Measurements from ENCODE around the gene NR3C2.

DNA sequence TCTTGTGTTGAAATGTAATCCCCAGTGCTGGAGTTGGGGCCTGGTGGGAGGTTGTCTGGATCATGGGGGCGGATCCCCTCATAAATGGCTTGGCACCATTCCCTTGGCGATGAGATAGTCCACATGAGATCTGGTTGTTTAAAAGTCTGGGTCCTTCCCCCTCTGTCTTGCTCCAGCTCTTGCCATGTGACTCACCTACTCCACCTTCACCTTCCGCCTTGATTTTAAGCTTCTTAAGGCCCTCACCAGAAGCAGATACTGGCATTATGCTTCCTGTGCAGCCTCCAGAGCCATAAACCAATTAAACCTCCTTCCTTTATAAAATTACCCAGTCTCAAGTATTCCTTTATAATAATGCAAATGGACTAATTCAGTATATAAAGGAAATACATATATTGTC lies 111.5 kb downstream of the NR3C2 start:
- no peak for TF ChIP-seq POLR2AphosphoS5 (IDR thresholded peaks at IDR 0.05; ENCODE audit: low read depth, low read length)
- no peak for TF ChIP-seq MEF2A (IDR thresholded peaks at IDR 0.05; ENCODE audit: borderline replicate concordance, low read depth)
- TF ChIP-seq TEAD4 (IDR thresholded peaks at IDR 0.05; ENCODE audit: borderline replicate concordance, insufficient read depth): no peak
- TF ChIP-seq, protein P1, sequence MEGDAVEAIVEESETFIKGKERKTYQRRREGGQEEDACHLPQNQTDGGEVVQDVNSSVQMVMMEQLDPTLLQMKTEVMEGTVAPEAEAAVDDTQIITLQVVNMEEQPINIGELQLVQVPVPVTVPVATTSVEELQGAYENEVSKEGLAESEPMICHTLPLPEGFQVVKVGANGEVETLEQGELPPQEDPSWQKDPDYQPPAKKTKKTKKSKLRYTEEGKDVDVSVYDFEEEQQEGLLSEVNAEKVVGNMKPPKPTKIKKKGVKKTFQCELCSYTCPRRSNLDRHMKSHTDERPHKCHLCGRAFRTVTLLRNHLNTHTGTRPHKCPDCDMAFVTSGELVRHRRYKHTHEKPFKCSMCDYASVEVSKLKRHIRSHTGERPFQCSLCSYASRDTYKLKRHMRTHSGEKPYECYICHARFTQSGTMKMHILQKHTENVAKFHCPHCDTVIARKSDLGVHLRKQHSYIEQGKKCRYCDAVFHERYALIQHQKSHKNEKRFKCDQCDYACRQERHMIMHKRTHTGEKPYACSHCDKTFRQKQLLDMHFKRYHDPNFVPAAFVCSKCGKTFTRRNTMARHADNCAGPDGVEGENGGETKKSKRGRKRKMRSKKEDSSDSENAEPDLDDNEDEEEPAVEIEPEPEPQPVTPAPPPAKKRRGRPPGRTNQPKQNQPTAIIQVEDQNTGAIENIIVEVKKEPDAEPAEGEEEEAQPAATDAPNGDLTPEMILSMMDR (IDR thresholded peaks at IDR 0.05): no peak
- TF ChIP-seq TAF1 (IDR thresholded peaks at IDR 0.05; ENCODE audit: borderline replicate concordance, low read depth, low read length): no peak

All from SK-N-SH (cell line).